Measurements from ENCODE around the gene AGBL1.
"Not testable (repeated sequence)": the region's sequence is repeated elsewhere in the genome, so short reads cannot be mapped to it uniquely, and the experiment has no call there.

Gene AGBL1

GRCh38 chr15:87032295-87032694 is 952.6 kb downstream of the AGBL1 start:
- no peak for TF ChIP-seq CTCF (IDR thresholded peaks at IDR 0.05; ENCODE audit: insufficient read depth, low read length, poor library complexity, severe bottlenecking)
- DNase-seq (ENCODE audit: extremely low read depth, insufficient read length), result no peak
- no peaks in the 10 kb centered on the region for H3K36me3 ChIP-seq (ENCODE audit: control insufficient read depth, insufficient read depth, low read length)
- no peak overlapping the region for H3K4me3 ChIP-seq (replicated peaks; ENCODE audit: low read depth, low read length)
- no peaks in the 10 kb centered on the region for H3K27me3 ChIP-seq (replicated peaks; ENCODE audit: control insufficient read depth, insufficient read depth, low read length)

- TF ChIP-seq CTCF (IDR thresholded peaks at IDR 0.05; ENCODE audit: insufficient read depth, low read length, poor library complexity, severe bottlenecking), result no peak
These were observed 953.4 kb downstream of the AGBL1 start for GRCh38 chr15:87033056-87033455.

GRCh38 chr15:87034886-87035285 is 955.2 kb downstream of the AGBL1 start:
- no peak for DNase-seq (ENCODE audit: extremely low read depth, insufficient read length)
- Histone ChIP-seq H3K27me3 (replicated peaks; ENCODE audit: control insufficient read depth, insufficient read depth, low read length) (no peaks in the 10 kb centered on the region), H3K36me3 (ENCODE audit: control insufficient read depth, insufficient read depth, low read length) (no peaks in the 10 kb centered on the region), H3K4me3 (replicated peaks; ENCODE audit: low read depth, low read length) (no peak overlapping the region)
- no peak for TF ChIP-seq CTCF (IDR thresholded peaks at IDR 0.05; ENCODE audit: insufficient read depth, low read length, poor library complexity, severe bottlenecking)

More at GRCh38 chr15:87033056-87033455, 953.4 kb downstream of the AGBL1 start:
- no peak for DNase-seq (ENCODE audit: extremely low read depth, insufficient read length)
- Histone ChIP-seq H3K36me3 (ENCODE audit: control insufficient read depth, insufficient read depth, low read length) (no peaks in the 10 kb centered on the region), H3K27me3 (replicated peaks; ENCODE audit: control insufficient read depth, insufficient read depth, low read length) (no peaks in the 10 kb centered on the region), H3K4me3 (replicated peaks; ENCODE audit: low read depth, low read length) (no peak overlapping the region)

GRCh38 chr15:87038404-87038803 is 958.7 kb downstream of the AGBL1 start:
- no peak for DNase-seq (ENCODE audit: extremely low read depth, insufficient read length)
- no peaks in the 10 kb centered on the region for H3K36me3 ChIP-seq (ENCODE audit: control insufficient read depth, insufficient read depth, low read length)
- H3K4me3 ChIP-seq (replicated peaks; ENCODE audit: low read depth, low read length), result no peak overlapping the region
- TF ChIP-seq CTCF (IDR thresholded peaks at IDR 0.05; ENCODE audit: insufficient read depth, low read length, poor library complexity, severe bottlenecking), result no peak
- no peaks in the 10 kb centered on the region for H3K27me3 ChIP-seq (replicated peaks; ENCODE audit: control insufficient read depth, insufficient read depth, low read length)

- not testable (repeated sequence) for H3K36me3 ChIP-seq (ENCODE audit: control insufficient read depth, insufficient read depth, low read length); H3K4me3 ChIP-seq (replicated peaks; ENCODE audit: low read depth, low read length); H3K27me3 ChIP-seq (replicated peaks; ENCODE audit: control insufficient read depth, insufficient read depth, low read length); DNase-seq (ENCODE audit: extremely low read depth, insufficient read length)
These were observed 962.9 kb downstream of the AGBL1 start for GRCh38 chr15:87042619-87043018.

GRCh38 chr15:87045746-87046145 is 966.1 kb downstream of the AGBL1 start:
- DNase-seq (ENCODE audit: extremely low read depth, insufficient read length), result no peak

More at GRCh38 chr15:87045746-87046145, 966.1 kb downstream of the AGBL1 start:
- no peaks in the 10 kb centered on the region for H3K36me3 ChIP-seq (ENCODE audit: control insufficient read depth, insufficient read depth, low read length)
- TF ChIP-seq CTCF (IDR thresholded peaks at IDR 0.05; ENCODE audit: insufficient read depth, low read length, poor library complexity, severe bottlenecking), result no peak
- H3K27me3 ChIP-seq (replicated peaks; ENCODE audit: control insufficient read depth, insufficient read depth, low read length), result no peaks in the 10 kb centered on the region
- H3K4me3 ChIP-seq (replicated peaks; ENCODE audit: low read depth, low read length), result no peak overlapping the region
